A549 (cell line): Measurements from ENCODE around the gene TOP3B. TPM values are rescaled to one million over a fixed set of nuclear protein-coding genes. Genes with fewer than 3 reads are reported as not detected.

Experiments
- ATAC-seq, 2 experiments: fragments of 200-7000 bp in 1 of 2; fragments of >200 bp in 1 of 2; cut with Nextera tagmentation in 1 of 2; cut with Tn5 transposase in 1 of 2; 3 replicates each; pipeline versions ENCODE4 v1.8.0 to v1.9.1; 2018 to 2020; ENCODE audit warnings: mild to moderate bottlenecking in 1 of 2, moderate library complexity in 1 of 2
- CTCF ChIA-PET: fragments of 300-600 bp; sonication (Branson Sonifier 250); formaldehyde crosslinking; extraction: SDS; loops from one replicate; lab custom pipeline; 2021; ENCODE audit warnings: antibody characterized with exemption, inconsistent platforms; lab: Yijun Ruan, JAX
- POLR2A ChIA-PET: fragments of 350-600 bp; formaldehyde crosslinking; extraction: SDS; loops from one replicate; lab custom pipeline; 2021; ENCODE audit warnings: antibody characterized with exemption, inconsistent platforms; lab: Yijun Ruan, JAX
- DNase-seq, 2 experiments: peaks; one replicate each; pipeline versions ENCODE4 v3.0.0 to v3.0.0-alpha.2; 2011 to 2016; ENCODE audit warnings: low read depth in 1 of 2, low spot score in 1 of 2
- FAIRE-seq: peaks from 2 replicates; lab custom pipeline; 2011; peaks lifted over from hg19 to GRCh38; lab: Jason Lieb, UNC
- H3K27ac ChIP-seq, 2 experiments: fragments of >200 bp; sonication (Bioruptor Twin); formaldehyde crosslinking; 3 replicates each; pipeline ENCODE4 v1.5.1; 2016 to 2017
- H3K4me1 ChIP-seq: fragments of >200 bp; sonication (Bioruptor Twin); formaldehyde crosslinking; 3 replicates; pipeline ENCODE4 v1.6.1; 2016
- H3K4me2 ChIP-seq: fragments of >200 bp; sonication (Bioruptor Twin); formaldehyde crosslinking; 3 replicates; pipeline ENCODE4 v1.6.1; 2016
- H3K4me3 ChIP-seq: fragments of >200 bp; sonication (Bioruptor Twin); formaldehyde crosslinking; 3 replicates; pipeline ENCODE4 v1.5.1; 2016
- H3K9me3 ChIP-seq: fragments of >200 bp; sonication (Bioruptor Twin); formaldehyde crosslinking; 3 replicates; pipeline ENCODE4 v1.6.1; 2016
- BHLHE40 ChIP-seq: IDR thresholded peaks from 2 replicates; pipeline ENCODE4 v1.6.1; 2012; ENCODE audit warnings: low read depth, low read length, inconsistent platforms
- CHD4 ChIP-seq: fragments of 200-600 bp; sonication (generic); IDR thresholded peaks from 2 replicates; pipeline ENCODE4 v1.6.1; 2016; ENCODE audit warnings: antibody characterized with exemption, mild to moderate bottlenecking, borderline replicate concordance
- EHF ChIP-seq: fragments of 250-450 bp; sonication (Bioruptor Pico); IDR thresholded peaks from 2 replicates; pipeline ENCODE4 v1.5.0; 2020; ENCODE audit warnings: mild to moderate bottlenecking
- FOSB ChIP-seq: fragments of 250-450 bp; sonication (Bioruptor Pico); IDR thresholded peaks from 2 replicates; pipeline ENCODE4 v1.5.0; 2020; ENCODE audit warnings: mild to moderate bottlenecking, moderate library complexity
- FOSL2 ChIP-seq, 2 experiments: fragments of 450-650 bp in 1 of 2; fragments of >200 bp in 1 of 2; sonication (Bioruptor Twin) in 1 of 2; formaldehyde crosslinking; IDR thresholded peaks; 2 replicates each; pipeline versions ENCODE4 v1.5.0 to v1.6.1; 2016 to 2020; ENCODE audit warnings: mild to moderate bottlenecking in 1 of 2, moderate library complexity in 1 of 2
- FOXS1 ChIP-seq: fragments of 250-450 bp; sonication (Bioruptor Pico); IDR thresholded peaks from 2 replicates; pipeline ENCODE4 v1.5.0; 2020; ENCODE audit warnings: mild to moderate bottlenecking, moderate library complexity
- HOXB13 ChIP-seq: fragments of 250-450 bp; sonication (Bioruptor Pico); IDR thresholded peaks from 2 replicates; pipeline ENCODE4 v1.5.0; 2020; ENCODE audit warnings: low read depth, mild to moderate bottlenecking, moderate library complexity
- JUNB ChIP-seq: fragments of >200 bp; sonication (Bioruptor Twin); formaldehyde crosslinking; IDR thresholded peaks from 2 replicates; pipeline ENCODE4 v1.6.1; 2016
- NFE2L2 ChIP-seq: fragments of 150-350 bp; conservative IDR thresholded peaks from 2 replicates; pipeline ENCODE4 v1.6.1; 2014; ENCODE audit warnings: low read length
- NR3C1 ChIP-seq: fragments of >200 bp; sonication (Bioruptor Twin); formaldehyde crosslinking; IDR thresholded peaks from 3 replicates; pipeline ENCODE4 v1.6.1; 2017
- POLR2AphosphoS2 ChIP-seq: conservative IDR thresholded peaks from 2 replicates; pipeline ENCODE4 v1.6.1; 2012; ENCODE audit warnings: low read length, improper control_type of control experiment, inconsistent platforms
- RAD21 ChIP-seq, 2 experiments: fragments of >200 bp in 1 of 2; sonication (Bioruptor Twin) in 1 of 2; formaldehyde crosslinking in 1 of 2; IDR thresholded peaks in 1 of 2; conservative IDR thresholded peaks in 1 of 2; 2 replicates in 1 of 2; 3 replicates in 1 of 2; pipeline ENCODE4 v1.6.1; 2012 to 2018; ENCODE audit warnings: inconsistent platforms in 1 of 2
- RNF2 ChIP-seq: fragments of 200-600 bp; sonication (generic); IDR thresholded peaks from 2 replicates; pipeline ENCODE4 v1.6.1; 2016; ENCODE audit warnings: low read depth, mild to moderate bottlenecking, antibody characterized with exemption, moderate library complexity, borderline replicate concordance
- ZC3H11A ChIP-seq: fragments of 450-650 bp; IDR thresholded peaks from 2 replicates; pipeline ENCODE4 v1.6.1; 2014; ENCODE audit warnings: antibody characterized with exemption, mild to moderate bottlenecking
- ZFP36 ChIP-seq: fragments of 450-650 bp; IDR thresholded peaks from 2 replicates; pipeline ENCODE4 v1.6.1; 2014; ENCODE audit warnings: borderline replicate concordance; ENCODE audit not compliant: partially characterized antibody
- ZNF302 ChIP-seq: fragments of 250-450 bp; sonication (Bioruptor Pico); IDR thresholded peaks from 2 replicates; pipeline ENCODE4 v1.9.0; 2021; ENCODE audit warnings: inconsistent platforms, mild to moderate bottlenecking, moderate library complexity
- WGBS: methylation state at CpG from one replicate; pipeline ENCODE4 v1.1.6; 2017; ENCODE audit errors: missing lambda C conversion rate; 5-methylcytosine and 5-hydroxymethylcytosine counted together
- polyA plus RNA-seq, 4 experiments: library from polyadenylated mRNA; depleted of rRNA in 3 of 4; stranded (reverse); fragments of >200 nt; fragmentation: RNase III in 1 of 4; extraction: RNeasy Plus Mini Kit Qiagen cat#74134 plus additional on column Dnase treatment in 1 of 4; gene quantifications; 2 replicates in 3 of 4; 3 replicates in 1 of 4; pipeline ENCODE4 v1.2.3, GENCODE V29; 2011 to 2017
- TF ChIP-seq, protein P1 (sequence below): fragments of >200 bp; sonication (Bioruptor Twin); formaldehyde crosslinking; IDR thresholded peaks from 2 replicates; pipeline ENCODE4 v1.6.1; 2016
- TF ChIP-seq, protein P2 (sequence below): fragments of >200 bp; sonication (Bioruptor Twin); formaldehyde crosslinking; IDR thresholded peaks from 3 replicates; pipeline ENCODE4 v1.6.1; 2016
- TF ChIP-seq, protein P3 (sequence below): IDR thresholded peaks from 2 replicates; pipeline ENCODE4 v1.6.1; 2012; ENCODE audit warnings: low read depth, borderline replicate concordance
- TF ChIP-seq, protein P4 (sequence below): IDR thresholded peaks from 2 replicates; pipeline ENCODE4 v1.6.1; 2012
- TF ChIP-seq, protein P5 (sequence below): fragments of >200 bp; sonication (Bioruptor Twin); formaldehyde crosslinking; IDR thresholded peaks from 3 replicates; pipeline ENCODE4 v1.5.1; 2016
- TF ChIP-seq, protein P6 (sequence below): fragments of 200-600 bp; sonication (generic); IDR thresholded peaks from 2 replicates; pipeline ENCODE4 v1.6.1; 2016; ENCODE audit warnings: antibody characterized with exemption, mild to moderate bottlenecking, moderate library complexity

TOP3B gene
- polyA plus RNA-seq, 2 of the 4 experiments (the other 2 are of a cell fraction), result 11.5 to 19.8 TPM

DNA sequence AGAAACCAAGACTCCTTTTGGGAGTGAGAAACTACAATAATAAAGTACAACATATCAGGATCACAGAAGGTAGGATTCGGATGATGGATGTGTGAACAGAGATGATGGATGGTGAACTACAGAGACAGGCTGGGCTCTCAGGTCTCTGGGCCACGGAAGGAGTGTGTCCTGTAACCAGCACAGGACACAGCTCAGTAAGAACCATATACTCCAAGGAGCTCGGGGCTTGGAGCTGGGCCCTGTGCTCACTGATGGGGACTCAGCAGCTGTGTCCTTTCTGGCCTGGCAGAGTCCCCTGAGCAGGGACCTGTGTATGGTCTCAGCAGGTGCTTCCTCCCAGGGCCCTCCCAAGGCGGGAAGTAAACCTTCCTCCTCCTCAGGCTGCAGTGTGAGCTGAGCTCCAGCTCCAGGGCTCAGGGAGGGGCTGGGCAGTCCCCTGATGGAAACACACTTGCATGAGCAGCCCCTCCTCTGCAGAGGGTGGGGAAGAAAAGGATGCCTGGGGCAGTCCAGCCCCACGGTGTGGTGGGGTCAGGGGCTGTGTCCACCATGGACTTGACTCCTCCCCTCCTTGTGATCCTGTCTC, 39.8 kb upstream of the TOP3B start:
- POLR2A ChIA-PET, result no interaction called here
- Histone ChIP-seq H3K4me2 (no peak overlapping the region), H3K9me3 (no peaks in the 10 kb centered on the region), H3K4me1 (no peaks in the 10 kb centered on the region)
- FAIRE-seq (no peak), ATAC-seq (no peak)
- 33% methylated on average over 3 of the region's 5 CpGs for WGBS
- TF ChIP-seq, protein P1, sequence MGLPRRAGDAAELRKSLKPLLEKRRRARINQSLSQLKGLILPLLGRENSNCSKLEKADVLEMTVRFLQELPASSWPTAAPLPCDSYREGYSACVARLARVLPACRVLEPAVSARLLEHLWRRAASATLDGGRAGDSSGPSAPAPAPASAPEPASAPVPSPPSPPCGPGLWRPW, result no peak
- TF ChIP-seq, protein P2, sequence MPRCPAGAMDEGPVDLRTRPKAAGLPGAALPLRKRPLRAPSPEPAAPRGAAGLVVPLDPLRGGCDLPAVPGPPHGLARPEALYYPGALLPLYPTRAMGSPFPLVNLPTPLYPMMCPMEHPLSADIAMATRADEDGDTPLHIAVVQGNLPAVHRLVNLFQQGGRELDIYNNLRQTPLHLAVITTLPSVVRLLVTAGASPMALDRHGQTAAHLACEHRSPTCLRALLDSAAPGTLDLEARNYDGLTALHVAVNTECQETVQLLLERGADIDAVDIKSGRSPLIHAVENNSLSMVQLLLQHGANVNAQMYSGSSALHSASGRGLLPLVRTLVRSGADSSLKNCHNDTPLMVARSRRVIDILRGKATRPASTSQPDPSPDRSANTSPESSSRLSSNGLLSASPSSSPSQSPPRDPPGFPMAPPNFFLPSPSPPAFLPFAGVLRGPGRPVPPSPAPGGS, result no peak
- no peak for TF ChIP-seq NFE2L2
- TF ChIP-seq HOXB13 (CRISPR knock-in tag), result no peak
- TF ChIP-seq, protein P3, sequence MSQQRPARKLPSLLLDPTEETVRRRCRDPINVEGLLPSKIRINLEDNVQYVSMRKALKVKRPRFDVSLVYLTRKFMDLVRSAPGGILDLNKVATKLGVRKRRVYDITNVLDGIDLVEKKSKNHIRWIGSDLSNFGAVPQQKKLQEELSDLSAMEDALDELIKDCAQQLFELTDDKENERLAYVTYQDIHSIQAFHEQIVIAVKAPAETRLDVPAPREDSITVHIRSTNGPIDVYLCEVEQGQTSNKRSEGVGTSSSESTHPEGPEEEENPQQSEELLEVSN, result no peak
- no peak for TF ChIP-seq RAD21 (conservative IDR thresholded peaks at IDR 0.05 in 1 of 2, IDR thresholded peaks at IDR 0.05 in 1 of 2)
- TF ChIP-seq POLR2AphosphoS2, result no peak
- TF ChIP-seq FOXS1 (CRISPR knock-in tag), result no peak
- TF ChIP-seq, protein P4, sequence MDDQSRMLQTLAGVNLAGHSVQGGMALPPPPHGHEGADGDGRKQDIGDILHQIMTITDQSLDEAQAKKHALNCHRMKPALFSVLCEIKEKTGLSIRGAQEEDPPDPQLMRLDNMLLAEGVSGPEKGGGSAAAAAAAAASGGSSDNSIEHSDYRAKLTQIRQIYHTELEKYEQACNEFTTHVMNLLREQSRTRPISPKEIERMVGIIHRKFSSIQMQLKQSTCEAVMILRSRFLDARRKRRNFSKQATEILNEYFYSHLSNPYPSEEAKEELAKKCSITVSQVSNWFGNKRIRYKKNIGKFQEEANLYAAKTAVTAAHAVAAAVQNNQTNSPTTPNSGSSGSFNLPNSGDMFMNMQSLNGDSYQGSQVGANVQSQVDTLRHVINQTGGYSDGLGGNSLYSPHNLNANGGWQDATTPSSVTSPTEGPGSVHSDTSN, result no peak
- no peak for TF ChIP-seq NR3C1
- no peak for TF ChIP-seq JUNB
- TF ChIP-seq RNF2, result no peak
- no peak for TF ChIP-seq ZNF302
- TF ChIP-seq, all 56 proteins: peak for 0
- CTCF ChIA-PET, result interaction anchor here (1.2 kb wide), 1 partner anchor 20 kb away, joined by 3 read pairs; no protein-coding TSS in a partner anchor
- DNase-seq, result no peak
- no peak overlapping the region for H3K4me3 ChIP-seq
- no peak overlapping the region for H3K27ac ChIP-seq

DNA sequence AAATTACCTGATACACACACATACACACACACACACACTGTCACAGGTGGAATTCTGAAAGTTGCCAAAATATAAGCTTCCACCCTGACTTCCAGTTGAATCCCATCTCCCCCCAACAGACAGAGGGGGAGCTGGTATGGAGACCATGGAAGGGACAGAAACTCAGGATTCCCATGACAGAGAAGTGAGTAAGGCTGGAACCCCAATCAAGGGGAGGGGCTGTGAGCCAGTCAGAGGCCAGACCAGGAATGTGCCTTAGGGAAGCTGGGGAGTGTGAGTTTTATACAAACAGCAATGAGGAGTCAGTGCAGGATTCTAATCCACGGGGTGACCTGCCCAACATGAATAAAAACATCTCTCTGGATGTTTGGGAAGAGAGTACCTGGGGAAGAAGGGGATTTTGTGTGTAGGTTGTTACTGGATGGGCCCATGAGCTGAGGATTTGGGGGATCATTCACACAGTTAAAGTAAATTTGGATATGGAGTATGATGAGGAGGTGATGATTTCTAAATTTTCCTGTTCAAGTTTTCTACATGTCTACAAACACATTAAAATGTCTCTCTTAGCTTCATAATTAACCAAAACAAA, 38.7 kb upstream of the TOP3B start:
- DNase-seq, result no peak
- POLR2A ChIA-PET, result no interaction called here
- TF ChIP-seq, protein P5, sequence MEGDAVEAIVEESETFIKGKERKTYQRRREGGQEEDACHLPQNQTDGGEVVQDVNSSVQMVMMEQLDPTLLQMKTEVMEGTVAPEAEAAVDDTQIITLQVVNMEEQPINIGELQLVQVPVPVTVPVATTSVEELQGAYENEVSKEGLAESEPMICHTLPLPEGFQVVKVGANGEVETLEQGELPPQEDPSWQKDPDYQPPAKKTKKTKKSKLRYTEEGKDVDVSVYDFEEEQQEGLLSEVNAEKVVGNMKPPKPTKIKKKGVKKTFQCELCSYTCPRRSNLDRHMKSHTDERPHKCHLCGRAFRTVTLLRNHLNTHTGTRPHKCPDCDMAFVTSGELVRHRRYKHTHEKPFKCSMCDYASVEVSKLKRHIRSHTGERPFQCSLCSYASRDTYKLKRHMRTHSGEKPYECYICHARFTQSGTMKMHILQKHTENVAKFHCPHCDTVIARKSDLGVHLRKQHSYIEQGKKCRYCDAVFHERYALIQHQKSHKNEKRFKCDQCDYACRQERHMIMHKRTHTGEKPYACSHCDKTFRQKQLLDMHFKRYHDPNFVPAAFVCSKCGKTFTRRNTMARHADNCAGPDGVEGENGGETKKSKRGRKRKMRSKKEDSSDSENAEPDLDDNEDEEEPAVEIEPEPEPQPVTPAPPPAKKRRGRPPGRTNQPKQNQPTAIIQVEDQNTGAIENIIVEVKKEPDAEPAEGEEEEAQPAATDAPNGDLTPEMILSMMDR, result no peak
- TF ChIP-seq, protein P6, sequence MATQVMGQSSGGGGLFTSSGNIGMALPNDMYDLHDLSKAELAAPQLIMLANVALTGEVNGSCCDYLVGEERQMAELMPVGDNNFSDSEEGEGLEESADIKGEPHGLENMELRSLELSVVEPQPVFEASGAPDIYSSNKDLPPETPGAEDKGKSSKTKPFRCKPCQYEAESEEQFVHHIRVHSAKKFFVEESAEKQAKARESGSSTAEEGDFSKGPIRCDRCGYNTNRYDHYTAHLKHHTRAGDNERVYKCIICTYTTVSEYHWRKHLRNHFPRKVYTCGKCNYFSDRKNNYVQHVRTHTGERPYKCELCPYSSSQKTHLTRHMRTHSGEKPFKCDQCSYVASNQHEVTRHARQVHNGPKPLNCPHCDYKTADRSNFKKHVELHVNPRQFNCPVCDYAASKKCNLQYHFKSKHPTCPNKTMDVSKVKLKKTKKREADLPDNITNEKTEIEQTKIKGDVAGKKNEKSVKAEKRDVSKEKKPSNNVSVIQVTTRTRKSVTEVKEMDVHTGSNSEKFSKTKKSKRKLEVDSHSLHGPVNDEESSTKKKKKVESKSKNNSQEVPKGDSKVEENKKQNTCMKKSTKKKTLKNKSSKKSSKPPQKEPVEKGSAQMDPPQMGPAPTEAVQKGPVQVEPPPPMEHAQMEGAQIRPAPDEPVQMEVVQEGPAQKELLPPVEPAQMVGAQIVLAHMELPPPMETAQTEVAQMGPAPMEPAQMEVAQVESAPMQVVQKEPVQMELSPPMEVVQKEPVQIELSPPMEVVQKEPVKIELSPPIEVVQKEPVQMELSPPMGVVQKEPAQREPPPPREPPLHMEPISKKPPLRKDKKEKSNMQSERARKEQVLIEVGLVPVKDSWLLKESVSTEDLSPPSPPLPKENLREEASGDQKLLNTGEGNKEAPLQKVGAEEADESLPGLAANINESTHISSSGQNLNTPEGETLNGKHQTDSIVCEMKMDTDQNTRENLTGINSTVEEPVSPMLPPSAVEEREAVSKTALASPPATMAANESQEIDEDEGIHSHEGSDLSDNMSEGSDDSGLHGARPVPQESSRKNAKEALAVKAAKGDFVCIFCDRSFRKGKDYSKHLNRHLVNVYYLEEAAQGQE, result no peak
- TF ChIP-seq ZNF302 (no peak), CHD4 (no peak), RAD21 (conservative IDR thresholded peaks at IDR 0.05 in 1 of 2, IDR thresholded peaks at IDR 0.05 in 1 of 2) (no peak), FOSL2 (IDR thresholded peaks at IDR 0.05) (no peak), FOSL2 (CRISPR knock-in tag; IDR thresholded peaks at IDR 0.05) (no peak), FOSB (CRISPR knock-in tag) (no peak), BHLHE40 (no peak), ZFP36 (no peak), ZC3H11A (no peak), POLR2AphosphoS2 (no peak), EHF (CRISPR knock-in tag) (no peak)

More for the DNA sequence above, 38.7 kb upstream of the TOP3B start:
- Histone ChIP-seq H3K9me3 (no peaks in the 10 kb centered on the region), H3K4me1 (no peaks in the 10 kb centered on the region), H3K27ac (no peak overlapping the region), H3K4me2 (no peak overlapping the region), H3K4me3 (no peak overlapping the region)
- ATAC-seq (no peak), FAIRE-seq (no peak)
- CTCF ChIA-PET, result interaction anchor here (1.0 kb wide), 1 partner anchor 36 kb away, joined by 3 read pairs; no protein-coding TSS in a partner anchor
- 8% methylated on average over 1 of the region's 1 CpG for WGBS
